Activated T-cell treated with anti-CD3 and anti-CD28 coated beads for 4 hours (primary cell): Measurements from ENCODE around the gene NKD2.

Experiments used
- DNase-seq: peaks from one replicate; pipeline ENCODE4 v3.0.0-alpha.2; 2020

Gene NKD2

DNA sequence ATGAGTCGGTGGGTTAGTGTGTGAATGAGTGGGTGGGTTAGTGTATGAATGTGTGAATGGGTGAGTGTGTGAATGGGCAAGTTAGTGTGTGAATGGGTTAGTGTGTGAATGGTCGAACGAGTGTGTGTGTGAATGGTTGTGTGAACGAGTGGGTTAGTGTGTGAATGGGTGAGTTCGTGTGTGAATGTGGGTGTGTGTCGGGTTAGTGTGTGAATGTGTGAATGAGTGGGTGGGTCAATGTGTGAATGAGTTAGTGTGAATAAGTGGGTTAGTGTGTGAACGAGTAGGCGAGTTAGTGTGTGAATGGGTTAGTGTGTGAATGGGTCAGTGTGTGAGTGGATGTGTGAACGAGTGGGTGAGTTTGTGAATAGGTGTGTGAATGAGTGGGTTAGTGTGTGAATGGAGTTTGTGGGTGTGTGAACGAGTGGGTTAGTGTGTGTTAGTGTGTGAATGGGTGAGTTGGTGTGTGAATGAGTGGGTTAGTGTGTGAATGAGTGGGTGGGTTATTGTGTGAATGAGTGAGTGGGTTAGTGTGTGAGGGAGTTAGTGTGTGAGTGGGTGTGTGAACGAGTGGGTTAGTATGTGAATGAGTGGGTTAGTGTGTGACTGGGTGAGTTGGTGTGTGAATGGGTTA lies 38.8 kb downstream of the NKD2 start:
- no peak for DNase-seq

DNA sequence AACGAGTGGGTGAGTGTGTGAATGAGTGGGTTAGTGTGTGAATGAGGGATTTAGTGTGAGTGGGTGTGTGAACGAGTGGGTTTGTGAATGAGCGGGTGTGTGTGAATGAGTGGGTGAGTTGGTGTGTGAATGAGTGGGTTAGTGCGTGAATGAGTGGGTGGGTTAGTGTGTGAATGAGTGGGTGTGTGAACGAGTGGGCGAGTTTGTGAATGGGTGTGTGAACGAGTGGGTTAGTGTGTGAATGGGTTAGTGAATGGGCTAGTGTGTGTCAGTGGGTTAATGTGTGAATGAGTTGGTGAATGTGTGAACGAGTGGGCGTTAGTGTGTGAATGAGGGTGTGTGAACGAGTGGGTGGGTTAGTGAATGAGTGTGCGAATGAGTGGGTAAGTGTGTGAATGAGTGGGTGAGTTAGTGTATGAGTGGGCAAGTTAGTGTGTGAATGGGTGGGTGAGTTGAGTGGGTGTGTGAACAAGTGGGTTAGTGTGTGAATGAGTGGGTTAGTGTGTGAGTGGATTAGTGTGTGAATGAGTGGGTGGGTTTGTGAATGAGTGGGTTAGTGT lies 39.6 kb downstream of the NKD2 start:
- no peak for DNase-seq

DNA sequence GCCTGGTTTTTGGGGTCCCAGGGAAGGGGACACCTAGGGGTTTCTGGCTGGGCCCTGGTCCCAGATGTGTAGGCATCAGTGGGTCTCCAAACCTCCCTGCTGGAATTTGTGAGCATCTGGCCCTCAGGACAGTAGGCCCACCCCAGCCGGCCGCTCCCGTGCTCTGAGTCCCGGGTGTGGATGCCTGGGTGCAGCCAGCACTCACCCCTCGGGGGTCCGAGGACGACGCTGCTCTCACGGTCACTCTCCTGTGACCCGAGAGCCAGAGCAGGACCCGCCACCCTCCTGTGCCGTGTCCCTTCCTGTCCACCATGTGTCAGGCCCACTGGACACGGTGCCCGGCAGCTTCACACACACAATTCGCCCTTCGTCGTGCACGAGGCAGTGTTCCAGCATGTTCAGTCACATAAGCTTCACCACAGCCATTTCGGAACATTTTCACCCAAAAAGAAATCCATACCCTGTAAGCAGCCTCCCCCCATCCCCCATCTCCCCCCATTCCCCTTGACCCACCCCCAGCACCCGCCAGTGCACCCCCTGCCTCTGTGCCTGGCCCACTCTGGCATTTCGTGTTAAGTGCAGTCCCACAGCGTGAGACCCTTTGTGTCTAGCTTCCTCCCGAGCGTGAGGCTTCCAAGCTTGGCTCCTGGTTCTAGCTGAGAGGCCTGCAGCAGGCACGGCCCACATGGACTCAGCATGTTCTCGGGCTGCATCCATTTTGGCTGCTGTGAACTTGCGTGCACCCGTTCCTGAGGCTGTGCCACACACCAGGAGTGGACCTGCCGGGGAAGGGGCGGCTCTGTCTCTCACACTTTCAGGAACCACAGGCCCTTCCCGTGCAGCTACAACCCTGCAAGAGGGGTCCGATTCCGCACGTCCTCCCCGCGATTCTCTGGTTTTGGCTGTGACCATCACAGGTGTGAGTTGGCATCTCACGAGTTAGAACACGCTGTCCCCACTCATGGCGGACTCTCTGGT lies 40.5 kb downstream of the NKD2 start:
- DNase-seq: no peak

DNA sequence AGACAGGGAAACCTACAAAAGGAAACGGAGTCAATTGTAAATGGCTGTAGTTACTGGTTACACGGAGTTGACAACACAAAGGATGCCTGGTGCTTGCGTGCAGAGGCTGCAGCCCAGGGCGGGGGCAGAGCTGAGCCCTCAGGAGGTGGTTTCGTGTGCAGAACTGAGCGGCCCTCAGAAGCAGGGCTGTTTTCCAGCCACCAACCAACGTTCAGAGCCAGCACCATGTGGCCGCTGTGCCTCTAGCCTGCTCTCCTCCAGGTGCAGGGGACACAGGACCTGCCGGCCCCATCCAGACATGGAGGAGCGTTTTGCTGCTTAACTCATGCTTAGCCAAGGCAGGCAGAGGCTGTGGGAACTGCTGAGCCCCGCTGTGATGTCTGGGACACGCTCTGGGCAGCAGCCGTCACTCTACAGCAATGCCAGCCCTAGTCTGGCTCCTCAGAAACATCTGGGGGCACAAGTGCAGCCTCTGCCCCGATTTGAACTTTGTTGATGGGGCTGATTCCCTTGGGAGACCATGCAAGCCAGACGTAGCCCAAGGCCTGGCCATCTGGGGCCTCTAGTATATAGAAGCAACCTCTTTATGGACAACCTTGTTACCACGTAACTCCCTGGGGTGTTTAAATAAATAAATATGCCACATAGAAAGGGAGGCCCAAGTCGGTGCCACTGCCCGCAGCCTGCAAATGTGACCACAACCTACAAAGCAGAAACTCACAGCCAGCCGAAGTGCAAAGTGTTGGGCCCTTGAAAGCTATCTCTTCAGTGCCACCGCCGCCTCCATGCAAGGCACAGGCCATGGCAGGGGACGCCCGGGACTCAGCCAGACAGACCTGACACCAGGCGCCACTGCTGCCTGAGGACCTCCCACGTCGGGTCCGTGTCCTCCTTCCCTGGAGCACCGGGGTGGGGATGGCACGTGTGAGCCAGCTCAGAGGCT lies 42.1 kb downstream of the NKD2 start:
- DNase-seq: no peak

DNA sequence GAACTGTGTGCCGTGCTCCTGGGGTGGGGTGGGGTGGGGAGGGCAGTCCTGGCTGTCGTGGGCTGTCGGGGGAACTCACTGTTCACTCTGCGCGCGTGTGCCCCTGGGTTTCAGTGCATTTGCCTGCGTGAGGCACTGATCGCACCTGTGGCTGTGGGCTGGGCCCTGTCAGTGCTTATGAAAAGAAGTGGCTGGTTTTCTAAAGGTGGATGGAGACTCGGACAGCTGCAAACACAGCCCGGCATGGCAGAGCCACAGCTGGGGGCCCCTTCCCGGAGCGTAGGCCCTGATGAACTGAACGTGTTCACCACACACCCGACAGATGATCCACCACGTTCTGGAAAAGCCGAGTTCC lies 42.7 kb downstream of the NKD2 start:
- no peak for DNase-seq

DNA sequence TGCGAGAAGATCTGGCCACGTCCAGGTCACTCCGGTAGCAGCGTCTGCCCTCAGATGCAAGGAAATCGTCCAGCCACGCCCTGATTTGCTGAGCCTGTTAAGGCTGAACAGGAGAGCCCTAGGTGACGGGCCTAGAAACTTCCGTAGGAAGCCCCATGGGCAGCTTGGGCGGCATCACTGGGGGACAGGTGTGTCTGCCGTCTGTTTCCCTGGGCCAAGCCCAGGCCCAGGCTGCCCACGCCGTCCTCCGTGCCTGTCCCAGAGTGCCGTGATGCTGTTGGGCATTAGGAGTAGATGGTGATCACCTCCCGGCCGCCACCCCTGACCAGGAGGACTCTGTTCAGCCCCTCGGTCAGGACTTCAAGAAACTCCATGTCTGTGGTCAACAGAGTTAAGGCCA lies 43.5 kb downstream of the NKD2 start:
- no peak for DNase-seq

DNA sequence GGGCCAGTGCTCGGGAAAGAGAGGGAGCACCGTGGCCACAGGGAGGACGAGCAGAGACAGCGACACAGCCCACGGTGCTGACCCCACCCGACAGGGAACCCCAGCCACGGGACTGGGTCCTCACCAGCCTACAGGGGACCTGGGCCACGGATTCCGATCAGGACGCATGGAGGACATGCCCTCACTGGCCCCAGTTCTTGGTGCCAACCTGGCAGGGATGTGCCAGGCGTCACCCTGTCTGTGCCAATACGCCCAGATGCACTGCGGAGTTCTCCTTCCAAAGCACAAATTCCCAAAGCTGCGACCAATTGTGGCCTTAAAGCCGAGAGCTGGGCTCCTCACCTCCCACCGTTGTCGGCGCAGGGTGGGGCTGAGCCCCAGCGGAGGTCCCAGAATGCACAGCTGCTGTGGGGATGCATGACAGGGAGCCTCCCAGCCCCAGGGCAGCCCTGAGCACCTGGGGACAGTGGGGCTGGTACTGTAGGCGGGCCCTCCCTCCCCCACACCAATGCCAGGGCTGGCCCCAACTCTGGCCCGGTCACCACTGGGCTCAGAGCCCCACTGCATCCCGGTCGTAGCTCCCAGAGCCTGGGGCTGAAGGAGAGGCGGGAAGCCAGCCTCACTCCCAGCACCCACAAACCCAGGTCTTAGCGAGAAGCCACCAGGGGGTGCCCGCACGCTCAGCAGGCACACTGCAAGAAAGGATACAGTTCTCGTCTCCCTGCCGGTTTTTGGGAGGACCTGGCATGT lies 44.2 kb downstream of the NKD2 start:
- DNase-seq: no peak

DNA sequence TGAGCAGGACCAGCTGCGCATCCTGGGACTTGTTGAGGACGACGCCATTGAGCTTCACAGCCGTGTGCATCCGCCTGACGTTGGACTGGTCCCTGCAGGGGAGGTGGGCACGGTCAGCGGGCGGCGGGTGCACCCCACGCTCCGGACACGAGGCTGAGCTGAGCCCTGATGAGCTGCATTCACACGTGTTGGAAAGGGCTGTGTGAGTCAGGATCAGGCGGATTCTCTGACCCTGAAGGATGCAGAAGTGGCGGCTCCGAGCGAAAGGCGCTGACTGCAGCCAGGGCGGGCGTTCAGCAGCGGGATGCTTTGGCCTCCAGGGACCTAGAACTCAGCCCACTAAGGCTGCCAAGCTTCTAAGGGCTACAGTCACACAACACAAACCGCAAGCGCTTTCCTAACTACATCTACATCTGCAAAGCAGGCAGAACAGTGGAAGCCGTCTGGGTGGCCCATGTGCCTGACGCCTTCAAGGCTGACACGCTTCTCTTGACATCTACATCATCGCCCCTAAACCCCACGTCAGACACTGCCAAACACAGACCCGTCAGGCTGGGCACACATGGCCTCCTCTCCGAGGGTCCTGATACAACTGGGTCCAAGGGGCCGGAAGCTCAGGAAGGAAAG lies 44.9 kb downstream of the NKD2 start:
- no peak for DNase-seq

DNA sequence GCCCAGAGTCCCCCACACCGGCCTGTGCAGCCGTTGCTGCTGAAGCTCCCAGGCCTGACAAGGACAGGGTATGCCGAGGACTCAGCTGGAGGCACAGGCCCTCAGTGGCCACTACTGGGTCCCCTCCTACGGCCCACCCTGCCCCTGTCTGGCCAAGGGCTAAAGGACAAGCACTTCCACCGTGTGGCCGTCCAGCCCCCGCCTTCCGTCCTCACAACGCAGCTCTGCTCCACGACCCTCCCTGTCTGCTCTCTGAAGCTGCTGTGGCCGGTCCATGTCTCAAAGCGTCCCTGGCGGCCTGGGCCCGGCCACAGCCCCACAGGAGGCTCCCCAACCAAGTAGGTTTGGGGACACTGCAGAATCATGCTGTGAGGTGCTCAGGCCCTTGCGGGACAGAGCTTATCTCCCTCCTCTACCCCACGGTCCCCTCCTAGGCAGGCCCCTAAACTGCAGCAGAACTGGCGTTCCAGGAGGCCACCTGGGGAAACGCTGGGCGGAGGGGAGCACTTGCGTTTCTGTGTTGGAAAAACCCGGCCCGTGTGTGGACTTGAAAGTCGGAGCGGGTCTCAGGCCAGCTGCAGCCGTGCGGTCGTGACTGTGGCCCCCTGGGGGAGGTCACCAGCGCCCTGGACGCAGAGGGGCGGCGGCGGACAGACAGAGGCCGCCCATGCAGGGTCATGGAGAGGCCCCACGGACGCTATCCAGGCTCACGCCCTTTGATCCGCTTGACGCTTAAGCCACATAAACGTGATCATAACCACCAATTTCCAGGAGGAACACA lies 45.6 kb downstream of the NKD2 start:
- no peak for DNase-seq

DNA sequence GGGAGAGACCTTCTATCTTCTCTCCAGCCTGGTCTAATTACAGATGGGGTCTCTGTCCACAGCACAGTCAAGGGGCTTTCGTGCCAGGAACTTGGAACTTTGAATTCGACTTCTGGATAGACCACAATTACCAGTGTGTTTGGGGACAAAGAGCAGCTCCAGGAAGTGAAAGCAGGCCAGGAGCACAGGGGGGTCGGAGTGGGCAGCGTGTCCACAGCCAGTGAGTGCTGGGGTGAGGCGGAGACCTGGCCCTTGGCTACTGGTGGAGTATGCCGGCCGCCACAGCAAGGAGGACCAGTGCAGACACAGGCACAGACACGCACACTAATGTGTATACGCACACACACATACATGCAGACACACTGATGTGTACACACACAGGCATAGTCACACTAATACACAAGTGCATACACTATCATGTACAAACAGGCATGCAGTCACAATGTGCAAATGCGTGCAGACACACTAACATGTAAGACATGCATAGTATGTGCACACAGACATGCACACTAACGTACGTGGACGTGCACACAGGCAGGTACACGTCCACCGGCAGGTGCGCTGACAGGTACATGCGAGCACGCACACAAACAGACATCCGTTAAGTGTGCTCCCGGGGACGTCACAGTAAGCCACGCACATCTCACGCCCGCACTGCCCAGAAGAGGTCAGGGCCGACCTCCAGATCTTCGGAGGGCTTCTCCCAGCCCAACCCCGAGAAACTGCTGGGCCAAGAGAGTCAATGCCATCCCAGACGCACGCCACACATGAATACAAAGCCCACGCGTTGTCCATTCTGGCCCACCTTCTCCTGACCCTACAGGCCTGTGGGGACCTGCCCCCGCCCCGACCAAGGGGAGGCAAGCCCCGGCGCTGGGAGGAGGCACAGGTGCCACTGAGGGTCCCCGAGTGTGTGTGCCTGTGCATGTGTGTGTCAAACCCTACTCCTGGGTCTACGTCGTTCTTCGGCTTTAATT lies 46.5 kb downstream of the NKD2 start:
- DNase-seq: no peak

DNA sequence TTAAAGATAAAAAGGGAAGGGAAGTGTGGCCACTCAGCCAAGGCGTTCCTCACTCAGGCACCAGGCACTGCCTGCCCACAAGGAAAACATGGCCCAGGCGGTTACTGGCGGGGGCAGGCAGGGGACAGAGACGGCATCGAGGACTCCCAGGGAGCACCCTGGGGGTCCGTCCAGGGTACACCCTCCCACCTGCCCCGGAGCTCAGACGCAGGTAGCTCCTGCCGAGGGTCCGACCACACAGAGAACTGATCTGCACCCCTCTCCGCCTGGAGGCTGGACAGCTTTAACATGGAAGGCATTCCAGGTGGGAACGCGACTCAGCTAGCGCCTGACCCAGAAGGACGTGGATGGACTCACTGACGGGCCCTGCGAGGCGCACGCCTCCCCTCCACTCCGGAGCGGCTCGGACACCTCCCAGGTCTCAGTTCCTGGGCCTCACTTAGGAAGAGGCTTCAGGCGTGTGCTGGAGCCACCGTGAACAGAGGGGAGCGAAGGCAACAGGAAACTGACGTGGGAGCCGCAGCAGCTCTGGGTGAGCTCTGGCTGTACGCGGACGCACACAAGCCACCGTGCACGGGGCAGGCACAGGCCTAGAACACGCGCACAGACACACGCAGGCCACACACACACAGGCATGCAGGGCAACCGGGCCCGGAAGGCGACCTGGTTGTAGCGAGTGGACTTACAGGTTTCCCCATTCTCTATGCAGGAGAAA lies 47.5 kb downstream of the NKD2 start:
- DNase-seq: no peak

DNA sequence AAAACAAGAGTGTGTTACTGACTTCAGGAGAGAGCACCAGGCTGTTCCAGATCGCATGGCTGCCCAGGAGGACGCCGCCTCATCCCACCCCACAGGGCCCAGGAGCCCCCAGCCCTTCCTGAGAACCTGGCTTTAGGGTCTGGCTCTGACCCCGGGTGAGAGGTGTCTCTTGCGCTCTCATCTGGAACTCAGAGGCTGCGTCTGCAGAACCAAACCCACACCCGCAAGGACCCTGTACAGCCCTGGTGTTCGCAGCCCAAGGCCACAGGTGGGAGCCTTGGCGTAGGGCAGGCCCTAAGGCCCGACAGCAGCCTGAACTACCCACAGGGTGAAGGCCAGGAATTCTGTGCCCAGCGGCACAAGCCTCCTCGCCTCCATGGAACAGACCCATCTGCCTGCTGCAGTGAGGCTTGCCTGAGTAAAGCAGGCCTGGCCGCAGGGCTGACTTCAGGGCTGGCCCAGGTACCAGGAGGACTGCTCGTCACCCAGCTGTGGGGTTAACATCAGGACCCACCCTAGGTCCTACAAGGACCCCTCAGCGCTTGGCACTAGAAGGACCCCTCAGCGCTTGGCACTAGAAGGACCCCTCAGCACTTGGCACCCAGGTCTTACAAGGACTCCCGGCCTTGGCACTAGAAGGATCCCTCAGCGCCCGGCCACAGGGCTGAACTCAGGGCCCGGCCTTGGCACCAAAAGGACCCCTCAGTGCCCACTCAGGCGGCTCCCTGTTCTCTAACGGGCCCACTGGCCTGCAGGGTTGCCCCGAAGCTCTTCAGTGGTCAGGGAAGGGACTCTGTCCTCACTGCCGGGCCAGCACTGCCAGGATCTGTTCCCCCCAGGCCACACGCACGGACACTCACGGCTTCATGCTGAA lies 48.2 kb downstream of the NKD2 start:
- no peak for DNase-seq

DNA sequence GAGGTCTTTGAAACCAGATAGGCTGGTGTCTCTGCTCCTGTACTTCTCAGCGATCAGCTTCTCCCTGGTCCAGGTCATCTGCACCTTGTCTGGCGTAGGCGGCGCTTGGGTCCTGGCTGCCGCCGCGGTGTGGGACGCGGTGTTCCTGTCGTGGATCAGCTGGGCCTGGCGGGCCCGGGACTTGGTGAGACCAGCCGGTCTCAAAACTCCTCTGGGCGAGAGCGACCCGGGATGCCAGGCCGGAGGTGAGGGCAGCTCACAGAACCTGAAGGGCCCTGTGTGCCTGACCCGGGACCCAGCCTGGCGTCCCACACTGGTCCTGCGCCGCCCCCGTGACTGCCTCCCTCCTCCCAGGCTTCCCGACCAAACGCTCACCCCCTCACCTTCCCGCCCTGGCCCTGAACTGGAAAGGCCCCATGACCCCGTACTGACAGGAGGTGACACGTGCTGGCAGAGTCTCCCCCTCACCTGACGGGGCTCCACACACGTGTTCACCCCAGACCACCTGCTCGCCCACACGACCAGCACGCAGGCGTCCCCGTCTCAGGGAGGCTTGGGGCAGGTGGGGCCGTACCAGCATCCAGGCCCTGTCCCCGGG lies 49.0 kb downstream of the NKD2 start:
- DNase-seq: no peak

DNA sequence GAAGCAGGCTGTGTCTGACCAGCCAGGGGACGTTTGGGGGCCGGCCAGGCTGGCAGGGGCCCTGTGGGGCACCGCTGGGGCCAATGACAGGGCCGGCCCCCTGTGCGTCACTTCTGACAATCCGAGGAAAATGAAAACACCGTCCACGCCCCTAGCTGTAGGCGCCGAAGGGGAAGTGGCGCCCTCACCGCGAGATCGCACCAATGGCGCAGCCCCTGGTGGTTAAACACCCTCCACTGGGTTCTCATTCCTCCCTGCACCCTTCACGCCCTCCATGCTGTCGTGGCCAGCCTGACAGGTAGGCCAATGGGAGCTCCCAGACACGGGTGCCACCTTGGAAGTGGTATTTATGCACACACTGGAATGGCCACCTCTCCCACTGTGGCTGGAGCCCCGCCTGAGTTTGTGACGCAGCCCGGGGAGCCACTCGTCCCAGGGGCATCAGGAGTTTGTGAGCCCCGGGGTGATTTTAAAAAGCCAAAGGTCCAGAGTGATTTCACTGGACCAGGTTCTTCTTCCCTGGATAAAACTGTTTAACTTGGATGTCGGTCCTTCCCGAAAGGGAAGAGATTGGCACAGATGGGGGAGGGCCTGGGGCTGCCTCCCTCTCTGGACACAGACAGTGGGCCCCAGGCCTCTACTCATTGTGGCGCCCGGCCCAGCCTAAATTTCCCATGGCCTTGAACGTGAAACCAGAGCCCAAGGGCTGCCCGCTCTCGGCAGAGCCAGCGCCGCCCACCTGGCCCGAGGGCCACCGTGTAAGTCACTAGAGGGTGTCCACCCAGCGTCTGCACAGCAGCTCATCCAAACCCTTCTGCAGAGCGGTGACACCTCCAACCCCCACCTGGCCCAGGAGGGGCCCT lies 49.7 kb downstream of the NKD2 start:
- DNase-seq: no peak

DNA sequence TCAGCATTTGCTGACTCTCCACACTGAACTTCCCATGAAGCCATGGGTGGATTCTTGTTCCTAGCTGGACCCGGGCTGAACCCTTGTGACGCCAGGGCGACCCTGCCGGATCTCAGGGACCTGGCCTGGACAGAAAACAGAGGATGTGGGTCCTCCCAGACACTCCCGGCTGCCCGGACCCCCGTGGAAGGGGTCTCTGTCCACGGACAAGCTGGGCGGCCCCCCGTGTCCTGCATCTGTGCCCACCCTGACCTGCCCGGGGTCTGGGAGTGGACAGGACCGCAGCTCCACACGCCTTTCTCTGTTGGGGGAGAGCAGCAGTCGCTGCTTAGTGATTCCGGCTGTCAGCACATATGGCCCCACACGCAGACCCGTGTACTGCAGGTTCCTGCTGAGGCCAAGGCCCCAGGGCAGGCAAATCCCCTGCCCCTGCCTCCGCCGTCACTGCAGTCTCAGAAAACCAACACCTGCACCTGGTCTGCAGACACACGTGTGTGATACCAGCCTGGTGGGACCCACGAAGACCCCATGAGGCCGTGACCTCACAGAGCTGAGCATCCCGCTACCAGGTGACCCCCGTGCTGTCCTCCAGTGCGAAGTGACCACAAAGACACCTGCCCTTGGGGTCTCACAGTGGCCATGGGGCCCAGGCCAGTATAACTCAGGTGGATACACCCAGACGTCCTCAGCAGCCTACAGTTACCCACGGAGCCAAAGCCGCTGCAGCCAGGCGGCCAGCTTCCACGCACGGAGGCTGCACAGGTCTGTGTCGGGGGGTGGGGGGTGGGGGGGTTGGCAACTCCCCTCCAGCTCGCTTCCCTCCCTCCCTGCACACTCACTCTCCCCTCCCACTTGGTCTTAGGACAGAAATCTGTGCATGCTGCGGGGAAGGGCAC lies 50.6 kb downstream of the NKD2 start:
- DNase-seq: no peak
